Ascending aorta (tissue), 2 donors: ENCODE measurements around the gene PCSK6. TPM values are rescaled to one million over a fixed set of nuclear protein-coding genes. Genes with fewer than 3 reads are reported as not detected.

Experiments used
- DNase-seq, 2 donors: peaks; one replicate each; pipeline ENCODE4 v3.0.0-alpha.2; 2019; ENCODE audit warnings: low spot score in 2 of 2
- H3K27ac ChIP-seq, 2 donors: fragments of 200-600 bp; sonication (generic); one replicate each; pipeline ENCODE4 v1.5.1; 2016 to 2017; ENCODE audit warnings: mild to moderate bottlenecking in 1 of 2
- H3K27me3 ChIP-seq: fragments of 200-600 bp; sonication (generic); one replicate; pipeline ENCODE4 v1.5.1; 2017
- H3K36me3 ChIP-seq, 2 donors: fragments of 200-600 bp; sonication (generic); one replicate each; pipeline ENCODE4 v1.5.1; 2016
- H3K4me1 ChIP-seq, 2 donors: fragments of 200-600 bp; sonication (generic); one replicate each; pipeline ENCODE4 v1.5.1; 2016 to 2017; ENCODE audit warnings: mild to moderate bottlenecking in 1 of 2
- H3K4me3 ChIP-seq, 2 donors: fragments of 200-600 bp; sonication (generic); one replicate each; pipeline ENCODE4 v1.5.1; 2016 to 2017; ENCODE audit warnings: mild to moderate bottlenecking in 1 of 2
- H3K9me3 ChIP-seq, 2 donors: fragments of 200-600 bp; sonication (generic); one replicate each; pipeline ENCODE4 v1.5.1; 2016
- CTCF ChIP-seq, 3 experiments: fragments of 200-600 bp in 2 of 3; fragments of 450-650 bp in 1 of 3; sonication (generic) in 2 of 3; IDR thresholded peaks; one replicate each; pipeline ENCODE4 v1.5.1; 2016 to 2019; ENCODE audit warnings: antibody characterized with exemption in 3 of 3, mild to moderate bottlenecking in 1 of 3, moderate library complexity in 1 of 3
- intact Hi-C: fragments of 100-400 bp; cut with DNase I; formaldehyde crosslinking; loops from one replicate; pipeline ENCODE4 v1.15.1; 2023
- total RNA-seq: library from RNA; depleted of rRNA; stranded (reverse); fragments of >200 nt; gene quantifications from one replicate; pipeline ENCODE4 v1.1.0, GENCODE V29; 2016

The PCSK6 gene
- total RNA-seq, 1 donor from 2014 or later, result 3.9 TPM

GRCh38 chr15:101264011-101264410 lies 225.5 kb downstream of the PCSK6 start:
- Histone ChIP-seq H3K9me3 (no peaks in the 10 kb centered on the region), H3K4me3 (no peak overlapping the region), H3K27me3 (no peaks in the 10 kb centered on the region), H3K36me3 (peaks cover 0 to 4% of the 10 kb centered on the region in 2 donors), H3K27ac (no peak overlapping the region), H3K4me1 (peaks cover 0 to 14% of the 10 kb centered on the region in 2 donors)
- intact Hi-C loops, result no loop called here
- TF ChIP-seq CTCF (IDR thresholded peaks at IDR 0.05), result no peak
- no peak for DNase-seq

- no peak overlapping the region for H3K27ac ChIP-seq
- H3K27me3 ChIP-seq, result no peaks in the 10 kb centered on the region
- TF ChIP-seq CTCF (IDR thresholded peaks at IDR 0.05), result no peak
- no peak for DNase-seq
- peaks cover 0 to 10% of the 10 kb centered on the region in 2 donors for H3K4me1 ChIP-seq
- H3K9me3 ChIP-seq, result no peaks in the 10 kb centered on the region
- no peaks in the 10 kb centered on the region for H3K36me3 ChIP-seq
- H3K4me3 ChIP-seq, result no peak overlapping the region
- intact Hi-C loops, result no loop called here
Measured at GRCh38 chr15:101262551-101262950, 227.0 kb downstream of the PCSK6 start.

GRCh38 chr15:101258238-101259144 lies 231.0 kb downstream of the PCSK6 start:
- Histone ChIP-seq H3K27ac (no peak overlapping the region), H3K36me3 (no peaks in the 10 kb centered on the region), H3K27me3 (no peaks in the 10 kb centered on the region), H3K9me3 (no peaks in the 10 kb centered on the region), H3K4me1 (no peaks in the 10 kb centered on the region), H3K4me3 (no peak overlapping the region)
- DNase-seq, result no peak
- peak; percentile 74 to 84 (median 77) for TF ChIP-seq CTCF (IDR thresholded peaks at IDR 0.05)
- intact Hi-C loops, result loop anchor here (1.0 to 10.0 kb wide), 4 partner anchors 170 to 654 kb away; partner anchors contain the start of genes ASB7, LINS1 and LRRK1

GRCh38 chr15:101256757-101257156 lies 232.8 kb downstream of the PCSK6 start:
- Histone ChIP-seq H3K4me3 (no peak overlapping the region), H3K36me3 (no peaks in the 10 kb centered on the region), H3K27me3 (no peaks in the 10 kb centered on the region), H3K4me1 (peaks cover 0 to 7% of the 10 kb centered on the region in 2 donors), H3K9me3 (no peaks in the 10 kb centered on the region), H3K27ac (no peak overlapping the region)
- no peak for TF ChIP-seq CTCF (IDR thresholded peaks at IDR 0.05)
- peak in 1 of 2 donors; percentile 13 for DNase-seq
- intact Hi-C loops, result loop anchor here (5.0 to 10.0 kb wide), 2 partner anchors 339 to 652 kb away; partner anchors contain the start of genes ASB7, LINS1 and LRRK1

GRCh38 chr15:101255615-101256241 lies 233.8 kb downstream of the PCSK6 start:
- H3K27ac ChIP-seq, result no peak overlapping the region
- no peaks in the 10 kb centered on the region for H3K9me3 ChIP-seq
- H3K27me3 ChIP-seq, result no peaks in the 10 kb centered on the region
- H3K36me3 ChIP-seq, result no peaks in the 10 kb centered on the region
- TF ChIP-seq CTCF (IDR thresholded peaks at IDR 0.05), result no peak
- peak in 1 of 2 donors; percentile 53 for DNase-seq
- H3K4me1 ChIP-seq, result peaks cover 0 to 7% of the 10 kb centered on the region in 2 donors
- no peak overlapping the region for H3K4me3 ChIP-seq
- intact Hi-C loops, result loop anchor here (5.0 to 10.0 kb wide), 2 partner anchors 338 to 651 kb away; partner anchors contain the start of genes ASB7, LINS1 and LRRK1
